Mammary epithelial cell (primary cell): Measurements from ENCODE around the gene MTMR11.

Source experiments
- EZH2 ChIP-seq: IDR thresholded peaks from 2 replicates; pipeline ENCODE4 v1.6.1; 2012; ENCODE audit warnings: low read length, inconsistent platforms, borderline replicate concordance
- TF ChIP-seq, protein P1 (sequence below), 2 donors: IDR thresholded peaks in 1 of 2; conservative IDR thresholded peaks in 1 of 2; 2 replicates each; pipeline ENCODE4 v1.5.1; 2011 to 2012; ENCODE audit warnings: inconsistent platforms in 2 of 2, low read length in 2 of 2, mild to moderate bottlenecking in 2 of 2, control low read depth in 1 of 2, low read depth in 1 of 2; ENCODE audit not compliant: insufficient read depth in 1 of 2; ENCODE audit errors: extremely low read depth in 1 of 2

DNA sequence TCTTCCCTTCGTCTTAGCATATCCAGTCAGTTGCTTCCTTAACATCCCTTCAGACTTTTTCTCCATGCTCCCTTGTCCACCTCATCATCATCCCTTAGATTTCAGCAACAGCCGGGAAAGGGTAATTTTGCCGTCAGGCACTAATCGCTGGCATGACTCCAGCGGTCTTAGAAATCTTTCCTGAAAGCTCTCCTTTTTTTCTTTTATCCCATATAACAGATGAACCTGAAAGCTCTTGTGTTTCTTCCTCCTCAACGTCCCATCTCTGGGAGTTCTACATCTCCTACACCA, 47.7 kb downstream of the MTMR11 start:
- TF ChIP-seq, protein P1, sequence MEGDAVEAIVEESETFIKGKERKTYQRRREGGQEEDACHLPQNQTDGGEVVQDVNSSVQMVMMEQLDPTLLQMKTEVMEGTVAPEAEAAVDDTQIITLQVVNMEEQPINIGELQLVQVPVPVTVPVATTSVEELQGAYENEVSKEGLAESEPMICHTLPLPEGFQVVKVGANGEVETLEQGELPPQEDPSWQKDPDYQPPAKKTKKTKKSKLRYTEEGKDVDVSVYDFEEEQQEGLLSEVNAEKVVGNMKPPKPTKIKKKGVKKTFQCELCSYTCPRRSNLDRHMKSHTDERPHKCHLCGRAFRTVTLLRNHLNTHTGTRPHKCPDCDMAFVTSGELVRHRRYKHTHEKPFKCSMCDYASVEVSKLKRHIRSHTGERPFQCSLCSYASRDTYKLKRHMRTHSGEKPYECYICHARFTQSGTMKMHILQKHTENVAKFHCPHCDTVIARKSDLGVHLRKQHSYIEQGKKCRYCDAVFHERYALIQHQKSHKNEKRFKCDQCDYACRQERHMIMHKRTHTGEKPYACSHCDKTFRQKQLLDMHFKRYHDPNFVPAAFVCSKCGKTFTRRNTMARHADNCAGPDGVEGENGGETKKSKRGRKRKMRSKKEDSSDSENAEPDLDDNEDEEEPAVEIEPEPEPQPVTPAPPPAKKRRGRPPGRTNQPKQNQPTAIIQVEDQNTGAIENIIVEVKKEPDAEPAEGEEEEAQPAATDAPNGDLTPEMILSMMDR (conservative IDR thresholded peaks at IDR 0.05 in 1 of 2, IDR thresholded peaks at IDR 0.05 in 1 of 2; ENCODE audit: extremely low read depth in 1 of 2, insufficient read depth in 1 of 2, low read depth in 1 of 2, low read length in 2 of 2): no peak
- no peak for TF ChIP-seq EZH2
